B cell (primary cell): ENCODE data around the gene GMPS. TPM values are rescaled to one million over a fixed set of nuclear protein-coding genes. Genes with fewer than 3 reads are reported as not detected.

Source experiments
- ATAC-seq: fragments of 200-7000 bp; cut with Tn5 transposase; one replicate; pipeline ENCODE4 v1.10.0; 2021; ENCODE audit warnings: low read depth, mild to moderate bottlenecking, moderate number of reproducible peaks, moderate library complexity
- CTCF ChIA-PET: fragments of 350-600 bp; sonication (Branson Sonifier 250); formaldehyde crosslinking; loops from one replicate; lab custom pipeline; 2021; ENCODE audit warnings: antibody characterized with exemption, inconsistent platforms; lab: Charles Lee
- POLR2A ChIA-PET: fragments of 350-600 bp; sonication (Branson Sonifier 250); formaldehyde crosslinking; loops from one replicate; lab custom pipeline; 2021; ENCODE audit warnings: antibody characterized with exemption; lab: Charles Lee
- DNase-seq: peaks from one replicate; pipeline ENCODE4 v3.0.0; 2013
- H2AFZ ChIP-seq: 2 replicates; pipeline ENCODE4 v1.6.1; 2012; ENCODE audit warnings: mild to moderate bottlenecking, low read depth, low read length; ENCODE audit not compliant: insufficient read depth, poor library complexity, severe bottlenecking
- H3K27ac ChIP-seq, 2 donors: 1 replicate in 1 of 2; 2 replicates in 1 of 2; pipeline ENCODE4 v1.5.1; 2012 to 2013; ENCODE audit warnings: low read length in 2 of 2, mild to moderate bottlenecking in 2 of 2, moderate library complexity in 1 of 2
- H3K27me3 ChIP-seq, 4 experiments: fragments of 200-600 bp in 1 of 4; sonication (generic) in 1 of 4; replicated peaks in 1 of 4; 1 replicate in 2 of 4; 2 replicates in 2 of 4; pipeline versions ENCODE4 v1.6.1 to v1.7.0; 2013 to 2016; ENCODE audit warnings: low read length in 3 of 4, mild to moderate bottlenecking in 2 of 4, mixed read lengths in 1 of 4, moderate library complexity in 1 of 4; ENCODE audit not compliant: insufficient read depth in 4 of 4, control insufficient read depth in 3 of 4; ENCODE audit errors: control extremely low read depth in 1 of 4
- H3K36me3 ChIP-seq, 2 experiments: replicated peaks in 1 of 2; 1 replicate in 1 of 2; 2 replicates in 1 of 2; pipeline versions ENCODE4 v1.6.1 to v1.7.1; 2013; ENCODE audit warnings: low read length in 1 of 2; ENCODE audit not compliant: insufficient read depth in 2 of 2, control insufficient read depth in 1 of 2; ENCODE audit errors: control extremely low read depth in 1 of 2, extremely low read depth in 1 of 2
- H3K4me1 ChIP-seq, 2 donors: fragments of 200-600 bp in 1 of 2; sonication (generic) in 1 of 2; 1 replicate in 1 of 2; 2 replicates in 1 of 2; pipeline versions ENCODE4 v1.5.1 to v1.6.1; 2013 to 2017; ENCODE audit warnings: low read length in 2 of 2; ENCODE audit not compliant: control insufficient read depth in 2 of 2, insufficient read depth in 2 of 2
- H3K4me2 ChIP-seq: replicated peaks from 2 replicates; pipeline ENCODE3; 2012; ENCODE audit warnings: mild to moderate bottlenecking, low read depth, low read length; ENCODE audit not compliant: poor library complexity, severe bottlenecking
- H3K4me3 ChIP-seq, 5 experiments: fragments of 200-600 bp in 1 of 5; sonication (generic) in 1 of 5; 1 replicate in 3 of 5; 2 replicates in 2 of 5; pipeline versions ENCODE4 v1.5.1 to v1.7.0; 2011 to 2016; ENCODE audit warnings: low read length in 4 of 5, mild to moderate bottlenecking in 4 of 5, low read depth in 2 of 5, control low read depth in 1 of 5, moderate library complexity in 1 of 5; ENCODE audit not compliant: insufficient read depth in 1 of 5; ENCODE audit errors: control extremely low read depth in 1 of 5, extremely low read depth in 1 of 5
- H3K79me2 ChIP-seq: fragments of 200-600 bp; sonication (generic); one replicate; pipeline ENCODE4 v1.6.0; 2016; ENCODE audit warnings: low read length; ENCODE audit not compliant: control insufficient read depth, insufficient read depth
- H3K9ac ChIP-seq: fragments of 200-600 bp; sonication (generic); 2 replicates; pipeline ENCODE4 v1.6.1; 2017; ENCODE audit warnings: mild to moderate bottlenecking, low read length, moderate library complexity
- H3K9me3 ChIP-seq, 3 donors: one replicate each; pipeline versions ENCODE4 v1.6.1 to v1.7.1; 2013; ENCODE audit warnings: low read length in 2 of 3; ENCODE audit not compliant: control insufficient read depth in 2 of 3, insufficient read depth in 1 of 3; ENCODE audit errors: control extremely low read depth in 1 of 3
- H4K20me1 ChIP-seq: 2 replicates; pipeline ENCODE4 v1.6.0; 2012; ENCODE audit warnings: mild to moderate bottlenecking, low read length; ENCODE audit not compliant: insufficient read depth, control insufficient read depth, poor library complexity, severe bottlenecking
- H3K27ac Mint-ChIP-seq: one replicate; pipeline ENCODE4 v1.8.0; 2021; ENCODE audit warnings: mixed read lengths
- H3K27me3 Mint-ChIP-seq: one replicate; pipeline ENCODE4 v1.8.0; 2021; ENCODE audit warnings: mixed read lengths
- H3K4me1 Mint-ChIP-seq: one replicate; pipeline ENCODE4 v1.8.0; 2021; ENCODE audit warnings: mixed read lengths
- H3K4me3 Mint-ChIP-seq: one replicate; pipeline ENCODE4 v1.8.0; 2021; ENCODE audit warnings: mixed read lengths
- H3K9me3 Mint-ChIP-seq: one replicate; pipeline ENCODE4 v1.8.0; 2022; ENCODE audit warnings: mixed read lengths; ENCODE audit not compliant: insufficient read depth
- EZH2 ChIP-seq: IDR thresholded peaks from 2 replicates; pipeline ENCODE4 v1.6.1; 2012; ENCODE audit warnings: borderline replicate concordance, low read depth, mild to moderate bottlenecking, moderate library complexity, low read length; ENCODE audit not compliant: insufficient read depth, poor library complexity, severe bottlenecking
- WGBS: methylation state at CpG from one replicate; pipeline ENCODE4 v1.1.5; 2013; ENCODE audit warnings: missing lambda C conversion rate; ENCODE audit not compliant: insufficient coverage; 5-methylcytosine and 5-hydroxymethylcytosine counted together
- intact Hi-C: fragments of 100-400 bp; cut with micrococcal nuclease; formaldehyde crosslinking; loops from one replicate; pipeline ENCODE4 v1.10.0; 2022
- polyA plus RNA-seq: library from polyadenylated mRNA; depleted of rRNA; stranded (reverse); fragments of >200 nt; gene quantifications from 2 replicates; pipeline ENCODE4 v1.2.3, GENCODE V29; 2012
- total RNA-seq, 2 donors: library from RNA; stranded (reverse); fragments of 120-200 nt in 1 of 2; gene quantifications; 1 replicate in 1 of 2; 2 replicates in 1 of 2; pipeline versions ENCODE4 v1.2.3 to v1.2.4, GENCODE V29; 2013 to 2022
- TF ChIP-seq, protein P1 (sequence below): fragments of 200-600 bp; IDR thresholded peaks from one replicate; pipeline ENCODE4 v1.8.0; 2022; ENCODE audit warnings: antibody characterized with exemption, mild to moderate bottlenecking

GMPS gene
- total and polyA plus RNA-seq, 2 donors (not counting 1 experiment from before 2014, with no cell fraction given), result 12.0 to 30.8 TPM

DNA sequence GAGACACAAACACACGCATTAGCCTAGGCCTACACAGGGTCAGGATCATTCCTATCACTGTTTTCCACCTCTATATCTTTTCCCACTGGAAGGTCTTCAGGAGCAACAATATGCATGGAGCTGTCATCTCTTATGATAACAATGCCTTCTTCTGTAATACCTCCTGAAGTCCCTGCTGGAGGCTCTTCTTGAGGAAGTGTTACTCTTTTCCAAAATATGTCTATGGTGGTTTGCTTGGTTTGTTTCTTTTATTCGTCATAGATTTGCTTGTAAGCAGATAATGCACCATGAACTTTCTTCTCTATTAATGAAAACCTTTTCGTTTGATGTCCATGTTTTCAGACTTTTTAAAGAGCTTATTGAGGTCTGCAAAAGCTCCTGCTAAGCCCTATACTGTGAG is 109.3 kb downstream of the GMPS start:
- H3K79me2 ChIP-seq, result no peaks in the 10 kb centered on the region
- no peak overlapping the region for H3K27ac ChIP-seq
- no peaks in the 10 kb centered on the region for H3K27me3 ChIP-seq
- ATAC-seq (no peak), DNase-seq (no peak)
- H3K4me1 ChIP-seq, result no peaks in the 10 kb centered on the region
- H3K9ac ChIP-seq, result no peak overlapping the region
- no peak overlapping the region for H3K4me3 Mint-ChIP-seq
- H3K27ac Mint-ChIP-seq, result no peak overlapping the region
- no peak overlapping the region for H2AFZ ChIP-seq
- TF ChIP-seq EZH2, result no peak
- H3K9me3 ChIP-seq, result no peaks in the 10 kb centered on the region
- CTCF ChIA-PET, result no interaction called here
- intact Hi-C loops, result no loop called here
- H3K9me3 Mint-ChIP-seq, result no peaks in the 10 kb centered on the region
- no peak overlapping the region for H3K4me3 ChIP-seq
- H3K36me3 ChIP-seq, result no peaks in the 10 kb centered on the region
- no peaks in the 10 kb centered on the region for H4K20me1 ChIP-seq
- peaks cover 3% of the 10 kb centered on the region for H3K27me3 Mint-ChIP-seq
- H3K4me1 Mint-ChIP-seq, result no peaks in the 10 kb centered on the region
- H3K4me2 ChIP-seq, result no peak overlapping the region
- WGBS, result 83% methylated on average over 1 of the region's 3 CpGs
- POLR2A ChIA-PET, result no interaction called here

DNA sequence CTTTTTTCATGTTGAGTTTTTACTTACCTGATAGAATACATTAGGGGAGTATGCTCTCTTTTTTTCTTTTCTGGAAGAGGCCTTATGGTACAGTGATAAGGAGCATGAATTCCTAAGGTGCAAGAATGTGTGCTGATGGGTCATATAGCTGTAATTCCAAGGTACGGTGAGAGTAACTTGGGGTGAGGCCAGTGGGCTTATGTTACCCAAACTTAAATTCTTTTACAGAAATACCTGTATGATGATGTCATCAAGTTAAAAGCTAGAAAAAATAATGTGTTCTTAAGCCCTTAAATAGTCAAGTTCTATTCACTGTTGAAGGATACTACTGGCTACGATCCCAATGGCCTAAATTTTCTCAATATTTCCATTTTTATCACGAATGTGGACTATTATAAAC is 111.2 kb downstream of the GMPS start:
- CTCF ChIA-PET, result interaction anchor here (0.8 kb wide), 1 partner anchor 176 kb away, joined by 3 read pairs; the partner anchor contains the start of gene C3orf33
- no CpG with 5 or more reads among the region's 3 CpGs for WGBS
- H4K20me1 ChIP-seq, result no peaks in the 10 kb centered on the region
- peaks cover 0 to 3% (median 0%) of the 10 kb centered on the region in 3 donors for H3K9me3 ChIP-seq
- H3K4me3 ChIP-seq, result no peak overlapping the region
- no peaks in the 10 kb centered on the region for H3K36me3 ChIP-seq
- TF ChIP-seq, protein P1, sequence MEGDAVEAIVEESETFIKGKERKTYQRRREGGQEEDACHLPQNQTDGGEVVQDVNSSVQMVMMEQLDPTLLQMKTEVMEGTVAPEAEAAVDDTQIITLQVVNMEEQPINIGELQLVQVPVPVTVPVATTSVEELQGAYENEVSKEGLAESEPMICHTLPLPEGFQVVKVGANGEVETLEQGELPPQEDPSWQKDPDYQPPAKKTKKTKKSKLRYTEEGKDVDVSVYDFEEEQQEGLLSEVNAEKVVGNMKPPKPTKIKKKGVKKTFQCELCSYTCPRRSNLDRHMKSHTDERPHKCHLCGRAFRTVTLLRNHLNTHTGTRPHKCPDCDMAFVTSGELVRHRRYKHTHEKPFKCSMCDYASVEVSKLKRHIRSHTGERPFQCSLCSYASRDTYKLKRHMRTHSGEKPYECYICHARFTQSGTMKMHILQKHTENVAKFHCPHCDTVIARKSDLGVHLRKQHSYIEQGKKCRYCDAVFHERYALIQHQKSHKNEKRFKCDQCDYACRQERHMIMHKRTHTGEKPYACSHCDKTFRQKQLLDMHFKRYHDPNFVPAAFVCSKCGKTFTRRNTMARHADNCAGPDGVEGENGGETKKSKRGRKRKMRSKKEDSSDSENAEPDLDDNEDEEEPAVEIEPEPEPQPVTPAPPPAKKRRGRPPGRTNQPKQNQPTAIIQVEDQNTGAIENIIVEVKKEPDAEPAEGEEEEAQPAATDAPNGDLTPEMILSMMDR, result no peak
- no peak for TF ChIP-seq EZH2
- H2AFZ ChIP-seq, result no peak overlapping the region
- intact Hi-C loops, result no loop called here
- no peak overlapping the region for H3K9ac ChIP-seq
- no peak overlapping the region for H3K27ac Mint-ChIP-seq
- no peak for DNase-seq
- H3K79me2 ChIP-seq, result no peaks in the 10 kb centered on the region
- POLR2A ChIA-PET, result no interaction called here
- ATAC-seq, result no peak
- H3K4me1 Mint-ChIP-seq, result no peaks in the 10 kb centered on the region
- H3K4me3 Mint-ChIP-seq, result no peak overlapping the region
- no peaks in the 10 kb centered on the region for H3K9me3 Mint-ChIP-seq
- peaks cover 0 to 2% (median 0%) of the 10 kb centered on the region in 4 experiments for H3K27me3 ChIP-seq
- no peak overlapping the region for H3K4me2 ChIP-seq
- no peak overlapping the region for H3K27ac ChIP-seq
- H3K27me3 Mint-ChIP-seq, result peaks cover 3% of the 10 kb centered on the region
- H3K4me1 ChIP-seq, result no peaks in the 10 kb centered on the region
